WI38 (cell line): ENCODE data around the gene COL6A1.

ENCODE experiments used
- H3K4me3 ChIP-seq: 2 replicates; pipeline ENCODE4 v1.5.1; 2011; ENCODE audit warnings: low read depth, mild to moderate bottlenecking, control low read depth, low read length
- CTCF ChIP-seq: IDR thresholded peaks from 2 replicates; pipeline ENCODE4 v1.5.1; 2012; ENCODE audit warnings: low read depth, mild to moderate bottlenecking, control low read depth, low read length

The COL6A1 gene

DNA sequence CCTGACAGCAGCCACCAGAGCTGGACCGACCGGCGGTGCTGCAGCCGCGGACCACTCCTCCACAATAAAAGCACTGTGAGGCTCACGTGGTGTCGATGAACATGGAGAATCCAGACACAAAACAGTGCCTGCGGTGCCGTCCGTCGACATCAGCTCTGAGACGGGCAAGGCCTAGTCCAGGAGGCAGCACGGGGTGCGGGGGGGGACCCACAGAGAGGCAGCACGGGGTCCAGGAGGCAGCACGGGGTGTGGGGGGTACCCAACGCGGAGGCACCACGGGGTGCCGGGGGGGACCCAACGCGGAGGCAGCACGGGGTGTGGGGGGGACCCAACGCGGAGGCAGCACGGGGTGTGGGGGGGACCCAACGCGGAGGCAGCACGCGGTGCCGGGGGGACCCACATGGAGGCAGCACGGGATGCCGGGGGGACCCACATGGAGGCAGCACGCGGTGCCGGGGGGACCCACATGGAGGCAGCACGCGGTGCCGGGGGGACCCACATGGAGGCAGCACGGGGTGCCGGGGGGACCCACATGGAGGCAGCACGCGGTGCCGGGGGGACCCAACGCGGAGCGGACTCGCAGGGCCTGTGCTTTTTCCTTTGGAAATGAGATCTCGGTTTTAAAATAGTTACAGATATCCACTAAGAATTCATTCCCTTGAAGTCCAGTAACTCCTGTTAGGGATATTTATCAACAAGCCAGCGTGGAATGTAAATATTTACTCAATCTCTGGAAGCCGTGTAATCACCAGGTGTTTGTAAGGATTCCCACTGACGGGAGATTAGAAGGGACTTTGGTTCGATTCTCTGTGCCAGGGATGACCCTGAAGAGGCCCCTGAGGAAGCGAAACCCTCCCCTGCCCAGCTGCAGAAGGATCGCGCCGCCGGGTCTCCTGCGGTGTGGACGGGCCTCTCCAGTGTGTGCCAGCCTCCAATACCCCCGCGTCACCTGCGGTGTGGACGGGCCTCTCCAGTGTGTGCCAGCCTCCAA is 52.1 kb downstream of the COL6A1 start:
- TF ChIP-seq CTCF: no peak
- H3K4me3 ChIP-seq: no peak overlapping the region

DNA sequence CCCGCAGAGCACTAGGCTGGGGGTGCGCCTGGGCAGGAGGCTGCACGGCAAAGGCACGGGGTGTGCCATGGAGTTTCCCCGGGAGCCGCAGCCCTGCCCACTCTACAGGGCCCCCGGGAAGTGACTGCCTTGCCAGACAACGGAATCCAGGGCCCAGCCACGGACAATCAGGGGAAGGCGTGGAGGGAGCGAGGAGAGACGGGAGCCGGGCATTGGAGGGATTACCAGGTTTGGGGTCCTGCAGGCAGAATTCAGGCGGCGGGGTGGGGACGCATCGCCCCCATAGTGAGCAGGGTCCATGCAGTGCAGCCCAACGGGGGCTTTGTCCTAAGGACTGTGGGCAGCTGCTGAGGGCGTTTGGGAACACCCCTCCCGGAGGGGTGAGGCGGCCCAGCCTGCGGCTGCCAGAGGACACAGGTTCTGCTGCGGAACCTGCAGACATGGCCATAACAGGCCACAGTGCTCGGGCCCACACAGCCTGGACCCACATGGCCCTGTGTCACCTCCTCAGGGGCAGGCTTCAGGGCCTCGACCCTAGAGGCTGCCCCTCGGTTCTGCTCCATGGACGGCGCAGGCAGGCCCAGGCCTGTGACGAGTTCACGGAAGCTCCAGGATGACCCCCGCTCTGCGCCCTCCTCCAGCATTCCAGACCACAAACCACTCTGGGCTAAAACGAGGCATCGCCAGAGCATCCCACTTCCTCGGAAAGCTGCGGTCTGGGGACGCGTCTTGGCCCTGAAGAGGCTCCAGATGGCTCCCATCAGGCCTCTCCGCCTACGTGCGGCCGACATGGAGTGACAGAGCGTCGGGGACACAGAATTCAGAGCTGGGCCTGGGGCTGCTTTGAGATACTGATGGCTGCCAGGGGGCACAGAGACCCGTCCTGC is 54.5 kb downstream of the COL6A1 start:
- no peak for TF ChIP-seq CTCF
- no peak overlapping the region for H3K4me3 ChIP-seq

- H3K4me3 ChIP-seq: no peak overlapping the region
- TF ChIP-seq CTCF: no peak
Observed at GRCh38 chr21:46036696-46037330, 55.2 kb downstream of the COL6A1 start.

GRCh38 chr21:46037331-46038325 is 56.1 kb downstream of the COL6A1 start:
- TF ChIP-seq CTCF: no peak
- no peak overlapping the region for H3K4me3 ChIP-seq

DNA sequence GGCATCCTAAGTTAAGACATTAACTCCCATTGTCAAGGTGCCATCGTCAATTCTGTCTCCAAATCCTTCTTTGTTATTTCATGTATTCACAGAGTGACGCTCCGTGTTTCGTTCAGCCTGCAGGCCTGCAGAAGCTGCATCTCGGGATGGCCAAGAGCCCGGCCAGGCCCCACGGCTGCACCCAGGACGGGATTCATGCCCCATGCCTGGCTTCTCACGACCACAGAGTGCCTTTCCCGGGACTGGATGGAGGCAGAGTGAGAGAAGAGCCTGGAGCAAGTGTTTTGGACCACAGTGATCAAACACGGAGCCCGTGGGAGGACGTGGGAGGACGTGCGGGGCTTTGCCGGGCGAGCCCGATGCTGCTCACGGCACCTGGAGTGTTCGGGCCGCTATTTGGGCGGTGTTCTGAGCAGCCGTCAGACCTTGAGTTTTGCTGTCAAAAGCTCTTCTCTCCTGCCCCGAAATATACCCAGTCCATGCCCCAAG is 56.8 kb downstream of the COL6A1 start:
- no peak overlapping the region for H3K4me3 ChIP-seq
- no peak for TF ChIP-seq CTCF

- H3K4me3 ChIP-seq: no peak overlapping the region
- no peak for TF ChIP-seq CTCF
Observed at GRCh38 chr21:46038871-46039397, 57.4 kb downstream of the COL6A1 start.
